Endothelial cell of umbilical vein (primary cell): Measurements from ENCODE around the gene USP17L18. TPM values are rescaled to one million over a fixed set of nuclear protein-coding genes. Genes with fewer than 3 reads are reported as not detected.
"Not testable (repeated sequence)": the region's sequence is repeated elsewhere in the genome, so short reads cannot be mapped to it uniquely, and the experiment has no call there.

Source experiments
- BruUV-seq: library from RNA; stranded (reverse); fragments of 400-500 nt; replicated peaks from 2 replicates; lab custom pipeline; 2021; lab: Mats Ljungman, UMichigan
- CTCF ChIA-PET: fragments of 300-600, 350-600 bp; sonication (Branson Sonifier 250); formaldehyde crosslinking; loops from one replicate; lab custom pipeline; 2021; ENCODE audit warnings: antibody characterized with exemption, inconsistent platforms; lab: Charles Lee
- POLR2A ChIA-PET: fragments of 300-600, 350-600 bp; sonication (Branson Sonifier 250); formaldehyde crosslinking; loops from one replicate; lab custom pipeline; 2021; ENCODE audit warnings: antibody characterized with exemption, inconsistent platforms; lab: Charles Lee
- DNase-seq: peaks from one replicate; pipeline ENCODE4 v3.0.0-alpha.2; 2011; ENCODE audit warnings: low read depth, low spot score
- FAIRE-seq: peaks from 2 replicates; lab custom pipeline; 2011; peaks lifted over from hg19 to GRCh38; lab: Jason Lieb, UNC
- H2AFZ ChIP-seq: 2 replicates; pipeline ENCODE4 v1.6.0; 2012; ENCODE audit warnings: low read depth, low read length, control low read depth, inconsistent platforms
- H3K27ac ChIP-seq: 2 replicates; pipeline ENCODE4 v1.5.1; 2011; ENCODE audit warnings: low read depth, mild to moderate bottlenecking, control low read depth, low read length, moderate library complexity; ENCODE audit not compliant: insufficient read depth
- H3K27me3 ChIP-seq, 2 experiments: 2 replicates each; pipeline versions ENCODE4 v1.6.0 to v1.6.1; 2011; ENCODE audit warnings: low read length in 2 of 2, mixed read lengths in 1 of 2; ENCODE audit not compliant: control insufficient read depth in 2 of 2, insufficient read depth in 2 of 2
- H3K36me3 ChIP-seq, 2 experiments: 2 replicates in 1 of 2; 3 replicates in 1 of 2; pipeline ENCODE4 v1.5.1; 2011; ENCODE audit warnings: low read length in 2 of 2, mild to moderate bottlenecking in 1 of 2, moderate library complexity in 1 of 2; ENCODE audit not compliant: control insufficient read depth in 2 of 2, insufficient read depth in 2 of 2; ENCODE audit errors: extremely low read depth in 1 of 2
- H3K4me1 ChIP-seq: 3 replicates; pipeline ENCODE4 v1.5.1; 2011; ENCODE audit warnings: mild to moderate bottlenecking, low read length; ENCODE audit not compliant: control insufficient read depth, insufficient read depth; ENCODE audit errors: extremely low read depth
- H3K4me2 ChIP-seq: 2 replicates; pipeline ENCODE4 v1.6.1; 2011; ENCODE audit warnings: low read length, control low read depth, mixed read lengths; ENCODE audit not compliant: insufficient read depth
- H3K4me3 ChIP-seq, 3 experiments: fragments of 200-600 bp in 1 of 3; sonication (generic), shearing (Covaris generic) in 1 of 3; replicated peaks in 1 of 3; 2 replicates each; pipeline ENCODE4 v1.5.1; 2011 to 2016; ENCODE audit warnings: control low read depth in 3 of 3, low read length in 3 of 3, mild to moderate bottlenecking in 2 of 3, inconsistent platforms in 1 of 3, low read depth in 1 of 3, moderate library complexity in 1 of 3; ENCODE audit not compliant: insufficient read depth in 1 of 3
- H3K79me2 ChIP-seq: 2 replicates; pipeline ENCODE4 v1.6.0; 2012; ENCODE audit warnings: low read length, inconsistent platforms; ENCODE audit not compliant: control insufficient read depth, insufficient read depth
- H3K9ac ChIP-seq: replicated peaks from 2 replicates; pipeline ENCODE3; 2011; ENCODE audit warnings: low read length, control low read depth; ENCODE audit not compliant: insufficient read depth; ENCODE audit errors: extremely low read depth
- H3K9me1 ChIP-seq: replicated peaks from 3 replicates; pipeline ENCODE4 v1.6.0; 2011; ENCODE audit warnings: mild to moderate bottlenecking, low read length; ENCODE audit not compliant: control insufficient read depth, insufficient read depth; ENCODE audit errors: extremely low read depth
- H3K9me3 ChIP-seq: replicated peaks from 2 replicates; pipeline ENCODE4 v1.5.1; 2012; ENCODE audit warnings: low read length, inconsistent platforms; ENCODE audit not compliant: control insufficient read depth, insufficient read depth
- H4K20me1 ChIP-seq: replicated peaks from 2 replicates; pipeline ENCODE3; 2011; ENCODE audit warnings: mild to moderate bottlenecking, low read length; ENCODE audit not compliant: control insufficient read depth, insufficient read depth; ENCODE audit errors: extremely low read depth
- dilution Hi-C: fragments of 300-500 bp; cut with MboI; formaldehyde crosslinking; loops from one replicate; pipeline ENCODE4 v1.15.0; 2019; ENCODE audit warnings: low sequenced_read_pairs; ENCODE audit not compliant: extremely low pct_ligation_motif_present
- intact Hi-C: fragments of 100-400 bp; cut with micrococcal nuclease; formaldehyde crosslinking; loops from one replicate; pipeline ENCODE4 v1.10.0; 2022
- polyA plus RNA-seq, 4 experiments: library from polyadenylated mRNA; depleted of rRNA in 3 of 4; stranded (reverse) in 3 of 4; unstranded in 1 of 4; fragments of >200 nt; gene quantifications; 2 replicates each; pipeline versions ENCODE4 v1.2.1 to v1.2.3, GENCODE V29; 2011 to 2012; ENCODE audit warnings: missing spikeins in 1 of 4
- total RNA-seq: library from RNA; stranded (reverse); gene quantifications from 2 replicates; pipeline ENCODE4 v1.2.3, GENCODE V29; 2021

The USP17L18 gene
- total and polyA plus RNA-seq, 2 donors (not counting 3 experiments of a cell fraction or from before 2014, with no cell fraction given), result not detected

GRCh38 chr4:9219852-9220251, 28.6 kb upstream of the USP17L18 start, which contains the start of gene USP17L12:
Gene USP17L12, plus strand, starts transcription at chr4:9220152. Its CDS starts 0 bp downstream, at chr4:9220152.
- dilution Hi-C loops, result not testable (repeated sequence)

GRCh38 chr4:9224596-9224995, 23.8 kb upstream of the USP17L18 start, which contains the start of gene USP17L13:
Gene USP17L13, plus strand, starts transcription at chr4:9224896. Its CDS starts 0 bp downstream, at chr4:9224896.
- FAIRE-seq, H2AFZ ChIP-seq, H3K4me3 ChIP-seq, H3K9me3 ChIP-seq, DNase-seq, POLR2A ChIA-PET, H4K20me1 ChIP-seq, H3K9me1 ChIP-seq, dilution Hi-C loops, CTCF ChIA-PET, H3K36me3 ChIP-seq, BruUV-seq, H3K79me2 ChIP-seq, H3K4me1 ChIP-seq, H3K27me3 ChIP-seq, intact Hi-C loops, H3K27ac ChIP-seq, H3K4me2 ChIP-seq, H3K9ac ChIP-seq: not testable (repeated sequence)

More at GRCh38 chr4:9219852-9220251, 28.6 kb upstream of the USP17L18 start, which contains the start of gene USP17L12:
- DNase-seq, H3K27me3 ChIP-seq, FAIRE-seq, H3K4me3 ChIP-seq, H3K36me3 ChIP-seq, H3K79me2 ChIP-seq, H3K9me1 ChIP-seq, H3K4me1 ChIP-seq, H3K27ac ChIP-seq, CTCF ChIA-PET, H4K20me1 ChIP-seq, H2AFZ ChIP-seq, POLR2A ChIA-PET, H3K4me2 ChIP-seq, H3K9ac ChIP-seq, H3K9me3 ChIP-seq, intact Hi-C loops, BruUV-seq: not testable (repeated sequence)

GRCh38 chr4:9230249-9230648, 18.2 kb upstream of the USP17L18 start:
- POLR2A ChIA-PET, H3K27me3 ChIP-seq, intact Hi-C loops, H3K4me3 ChIP-seq, DNase-seq, H2AFZ ChIP-seq, dilution Hi-C loops, H3K9me3 ChIP-seq, H3K4me2 ChIP-seq, CTCF ChIA-PET, FAIRE-seq, H3K79me2 ChIP-seq, H3K9ac ChIP-seq, H3K4me1 ChIP-seq, H4K20me1 ChIP-seq, H3K27ac ChIP-seq, BruUV-seq, H3K36me3 ChIP-seq, H3K9me1 ChIP-seq: not testable (repeated sequence)

- CTCF ChIA-PET, H2AFZ ChIP-seq, H3K4me1 ChIP-seq, H3K27me3 ChIP-seq, H3K79me2 ChIP-seq, H3K9me3 ChIP-seq, DNase-seq, H3K9ac ChIP-seq, BruUV-seq, dilution Hi-C loops, H3K4me3 ChIP-seq, H3K27ac ChIP-seq, H3K4me2 ChIP-seq, H4K20me1 ChIP-seq, POLR2A ChIA-PET, H3K36me3 ChIP-seq, intact Hi-C loops, H3K9me1 ChIP-seq, FAIRE-seq: not testable (repeated sequence)
Measured at GRCh38 chr4:9234085-9234484, 14.3 kb upstream of the USP17L18 start, which contains the start of gene USP17L15. Gene USP17L15, plus strand, starts transcription at chr4:9234385. Its CDS starts 0 bp downstream, at chr4:9234385.
